NCI-H510A (cell line): ENCODE data around the gene ZIC2.

ENCODE experiments used
- DNase-seq: peaks from one replicate; lab custom pipeline; 2025; lab: John Stamatoyannopoulos, UW

Gene ZIC2

GRCh38 chr13:99959540-99960230, 21.9 kb upstream of the ZIC2 start:
- no peak for DNase-seq

DNA sequence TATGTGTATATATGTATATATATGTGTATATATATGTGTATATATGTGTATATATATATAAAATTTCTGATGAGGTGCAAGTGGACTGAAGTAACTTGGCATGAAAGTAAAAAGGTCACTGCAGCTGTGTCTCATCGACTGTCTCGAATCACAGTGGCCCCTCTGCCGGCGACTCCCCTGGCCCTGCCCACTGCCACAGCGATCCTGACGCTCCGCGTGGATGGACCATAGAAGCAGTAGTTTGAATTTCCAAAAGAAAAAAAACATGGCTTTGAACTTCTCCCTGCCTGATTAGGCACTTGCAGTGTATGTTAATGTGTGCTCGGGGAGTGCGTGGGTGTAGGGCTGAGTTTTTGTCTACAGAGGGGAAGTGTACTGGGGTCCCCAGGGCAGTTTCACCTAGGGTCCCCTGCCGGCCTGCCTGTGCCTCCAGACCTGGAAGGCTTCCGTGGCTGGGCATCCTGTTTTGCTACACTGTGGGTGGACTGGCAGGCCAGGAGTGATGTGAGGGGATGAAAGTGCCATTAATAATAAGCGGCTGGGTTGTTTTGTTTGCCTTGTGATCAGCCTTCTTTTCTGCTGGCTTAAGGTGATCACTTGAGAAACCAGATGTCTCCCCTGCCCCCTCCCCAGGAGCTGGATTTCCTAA, 20.8 kb upstream of the ZIC2 start:
- no peak for DNase-seq

DNA sequence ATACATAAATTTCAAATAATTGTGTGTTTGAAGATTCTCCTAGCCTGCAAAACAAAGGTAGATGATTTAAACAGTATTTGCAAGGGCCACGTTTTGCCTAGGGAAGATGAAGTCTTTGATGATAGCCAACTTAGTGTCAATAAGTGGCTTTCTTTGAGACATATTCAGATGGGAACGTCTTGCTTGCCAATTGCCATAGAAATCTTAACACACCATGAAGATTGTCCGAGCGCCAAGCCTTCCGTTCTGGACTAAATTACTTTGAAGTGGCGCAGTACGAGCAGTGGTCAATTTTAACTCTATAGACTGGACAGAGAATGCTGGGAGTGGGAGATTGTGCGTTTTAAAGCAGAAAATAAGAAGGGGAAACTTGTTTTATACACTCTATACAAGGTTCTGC, 19.9 kb upstream of the ZIC2 start:
- no peak for DNase-seq

- DNase-seq = no peak
Measured at GRCh38 chr13:99962242-99962641, 19.3 kb upstream of the ZIC2 start.

DNA sequence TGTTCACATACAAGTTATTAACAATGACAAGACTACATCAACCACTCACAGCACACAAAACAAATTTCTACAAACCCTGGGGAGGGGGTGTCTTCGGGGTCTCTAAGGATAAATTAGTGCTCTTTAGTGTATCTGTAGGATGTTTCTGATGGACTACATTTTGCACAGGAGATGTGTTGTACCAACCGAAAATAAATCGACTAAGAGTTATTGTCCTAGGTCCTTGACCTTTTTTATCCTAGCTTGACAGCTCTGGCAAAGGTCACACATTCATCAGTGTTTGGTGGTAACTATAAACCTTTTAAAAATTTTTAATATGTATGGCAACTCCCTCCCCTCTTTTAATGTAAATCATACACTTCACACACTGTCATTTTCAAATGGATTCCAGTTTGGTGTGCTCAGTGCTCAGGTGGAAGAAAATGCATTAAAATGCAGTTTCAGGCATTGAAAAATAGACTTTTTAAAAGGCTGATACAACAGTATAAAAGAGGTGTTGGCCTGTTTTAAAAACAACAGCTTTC, 17.7 kb upstream of the ZIC2 start:
- DNase-seq = no peak

GRCh38 chr13:99965329-99966000, 16.1 kb upstream of the ZIC2 start:
- DNase-seq = no peak

GRCh38 chr13:99966064-99966805, 15.3 kb upstream of the ZIC2 start:
- DNase-seq = no peak

DNA sequence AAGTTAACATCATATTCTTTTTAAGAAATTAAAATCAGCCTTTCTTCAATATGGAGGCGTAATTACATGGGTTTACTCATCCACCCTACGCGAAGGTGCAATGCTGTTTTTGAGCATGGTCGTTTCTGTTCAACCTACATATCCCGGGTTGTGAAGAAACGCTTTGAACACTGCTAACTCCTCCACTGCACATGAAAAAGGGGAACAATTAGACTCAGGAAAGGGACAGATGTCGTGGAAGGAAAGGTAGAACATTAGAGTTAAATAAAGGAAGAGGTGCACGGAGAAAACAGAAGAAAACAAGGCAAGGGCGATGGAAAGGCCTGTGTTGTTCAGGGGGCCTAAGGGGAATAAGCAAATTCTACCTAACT, 14.1 kb upstream of the ZIC2 start:
- no peak for DNase-seq

- DNase-seq = no peak
Measured at GRCh38 chr13:99967869-99968520, 13.6 kb upstream of the ZIC2 start.

GRCh38 chr13:99968521-99969452, 12.8 kb upstream of the ZIC2 start:
- no peak for DNase-seq

- DNase-seq = no peak
Measured at GRCh38 chr13:99969453-99969918, 12.1 kb upstream of the ZIC2 start.

- DNase-seq = peak; percentile 37
Measured at GRCh38 chr13:99969919-99970650, 11.5 kb upstream of the ZIC2 start.

GRCh38 chr13:99970651-99971575, 10.7 kb upstream of the ZIC2 start:
- peak; percentile 15 for DNase-seq

DNA sequence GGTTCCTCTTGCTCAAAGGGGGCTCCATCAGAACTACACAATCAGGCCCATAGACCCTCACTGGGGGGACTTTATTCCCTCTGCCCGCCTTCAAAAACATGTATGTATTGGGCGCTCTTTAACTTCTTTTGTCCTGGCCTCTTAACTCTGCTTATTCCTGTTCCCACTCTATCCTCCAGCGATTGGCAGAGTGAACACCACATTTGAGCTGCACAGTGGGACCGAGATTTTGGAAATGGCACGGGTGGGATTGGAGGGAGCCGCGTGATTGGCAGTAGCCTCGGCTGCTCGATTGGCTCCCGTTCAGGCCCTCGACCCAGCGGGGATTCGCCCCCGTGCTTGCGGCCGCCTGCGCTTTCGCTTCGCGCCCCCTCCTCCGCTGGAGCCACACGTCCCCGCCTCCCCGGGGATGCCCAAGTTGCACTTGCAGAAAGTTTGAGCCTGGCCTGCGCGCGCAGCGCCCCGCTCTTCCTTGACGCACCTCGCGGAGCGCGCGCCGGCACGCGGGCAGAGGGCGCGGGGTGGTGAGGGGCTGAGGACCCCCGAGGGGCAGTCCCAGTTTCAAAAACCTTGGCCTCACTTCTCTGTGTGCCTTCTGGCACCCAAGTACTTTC, 9.9 kb upstream of the ZIC2 start, which contains the start of gene ZIC5:
Gene ZIC5, minus strand, starts transcription at position 192 of the 614 bp plus-strand sequence. Its CDS starts 164 bp downstream, at position 28.
- peak; percentile 42 for DNase-seq

GRCh38 chr13:99972190-99972731, 9.3 kb upstream of the ZIC2 start:
- DNase-seq = no peak

DNA sequence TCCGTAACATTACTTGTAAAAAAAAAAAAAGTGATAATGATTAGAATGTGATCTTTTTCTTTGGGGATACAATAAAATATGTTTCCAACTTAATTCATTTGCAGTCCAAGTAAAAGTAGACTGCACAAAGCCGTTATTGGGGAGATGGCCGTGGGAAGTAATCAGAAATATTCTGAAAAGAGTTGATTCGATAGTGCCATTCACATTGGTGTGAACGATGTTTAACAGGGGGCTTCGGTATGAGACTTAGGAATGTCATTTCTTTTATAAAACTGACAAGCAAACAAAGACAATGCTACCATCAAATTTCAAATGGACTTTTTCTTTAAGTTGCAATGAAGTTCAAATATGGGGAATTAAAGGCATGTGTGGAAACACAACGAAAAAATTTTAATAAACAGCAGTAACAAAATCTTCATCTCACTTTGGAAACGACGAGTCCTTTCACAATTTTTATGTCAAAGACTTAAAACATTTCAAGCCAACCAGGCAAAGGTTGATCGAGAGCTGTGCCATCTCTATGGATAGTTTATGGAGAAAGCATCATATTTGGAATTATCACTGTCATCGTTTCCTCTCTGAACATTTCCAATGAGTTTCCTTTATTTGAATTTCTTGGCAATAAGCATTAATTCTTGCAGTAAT, 8.3 kb upstream of the ZIC2 start:
- no peak for DNase-seq

DNA sequence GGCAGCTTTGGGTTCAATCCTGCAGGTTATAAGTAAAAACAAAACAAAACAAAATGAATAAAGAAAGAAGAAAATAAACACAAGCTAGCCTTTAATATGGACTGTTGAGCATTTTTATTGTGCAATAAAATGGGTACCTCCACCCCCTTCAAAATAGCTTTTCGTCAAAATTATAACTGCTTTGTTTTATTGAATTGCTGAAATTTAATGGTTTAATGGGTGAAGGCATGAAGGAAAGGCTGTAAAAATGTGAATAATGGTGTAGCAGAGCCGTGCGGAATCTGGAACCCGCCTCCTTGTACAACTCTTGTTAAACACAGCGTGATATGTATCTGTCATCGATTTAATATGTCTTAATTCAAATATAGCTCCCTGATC, 7.8 kb upstream of the ZIC2 start:
- no peak for DNase-seq
